ENCODE measurements around the gene CACNA1C. TPM values are rescaled to one million over a fixed set of nuclear protein-coding genes. Genes with fewer than 3 reads are reported as not detected.

CACNA1C gene
- total RNA-seq, 1 experiment from 2014 or later, result 3.7 TPM

GRCh38 chr12:2212537-2212936, 159.8 kb downstream of the CACNA1C start:
- Histone ChIP-seq H3K27me3 (replicated peaks; ENCODE audit: insufficient read depth, low read depth, low read length, poor library complexity) (no peaks in the 10 kb centered on the region), H3K4me1 (ENCODE audit: insufficient read depth, low read length, poor library complexity, severe bottlenecking) (no peaks in the 10 kb centered on the region), H3K36me3 (ENCODE audit: insufficient read depth, low read length, poor library complexity, severe bottlenecking) (no peaks in the 10 kb centered on the region), H3K4me3 (ENCODE audit: low read depth, low read length, poor library complexity, severe bottlenecking) (no peak overlapping the region), H3K27ac (ENCODE audit: low read depth, low read length, poor library complexity, severe bottlenecking) (no peak overlapping the region), H3K9me3 (ENCODE audit: low read depth, low read length, poor library complexity, severe bottlenecking) (no peaks in the 10 kb centered on the region)
- intact Hi-C loops (cut with micrococcal nuclease; ENCODE audit: unreplicated experiment), result no loop called here
- ChIA-PET CTCF (no interaction called here), POLR2A (ENCODE audit: low non-redundant PET) (no interaction called here)
- no peak for DNase-seq (ENCODE audit: low spot score)
- no TSS peak for BruUV-seq (replicated peaks)
- TF ChIP-seq EZH2 (IDR thresholded peaks at IDR 0.05; ENCODE audit: borderline replicate concordance, low read depth, low read length, poor library complexity, severe bottlenecking) (no peak), CTCF (conservative IDR thresholded peaks at IDR 0.05; ENCODE audit: low read depth, low read length) (no peak)

GRCh38 chr12:2212971-2213869, 160.4 kb downstream of the CACNA1C start:
- no peaks in the 10 kb centered on the region for H3K27me3 ChIP-seq (replicated peaks; ENCODE audit: insufficient read depth, low read depth, low read length, poor library complexity)
- no TSS peak for BruUV-seq (replicated peaks)
- no peak for DNase-seq (ENCODE audit: low spot score)
- no peak overlapping the region for H3K27ac ChIP-seq (ENCODE audit: low read depth, low read length, poor library complexity, severe bottlenecking)
- ChIA-PET CTCF (no interaction called here), POLR2A (ENCODE audit: low non-redundant PET) (no interaction called here)
- no peaks in the 10 kb centered on the region for H3K36me3 ChIP-seq (ENCODE audit: insufficient read depth, low read length, poor library complexity, severe bottlenecking)
- no peaks in the 10 kb centered on the region for H3K4me1 ChIP-seq (ENCODE audit: insufficient read depth, low read length, poor library complexity, severe bottlenecking)
- H3K9me3 ChIP-seq (ENCODE audit: low read depth, low read length, poor library complexity, severe bottlenecking), result no peaks in the 10 kb centered on the region
- TF ChIP-seq EZH2 (IDR thresholded peaks at IDR 0.05; ENCODE audit: borderline replicate concordance, low read depth, low read length, poor library complexity, severe bottlenecking) (no peak), CTCF (conservative IDR thresholded peaks at IDR 0.05; ENCODE audit: low read depth, low read length) (no peak)
- intact Hi-C loops (cut with micrococcal nuclease; ENCODE audit: unreplicated experiment), result no loop called here
- no peak overlapping the region for H3K4me3 ChIP-seq (ENCODE audit: low read depth, low read length, poor library complexity, severe bottlenecking)

DNA sequence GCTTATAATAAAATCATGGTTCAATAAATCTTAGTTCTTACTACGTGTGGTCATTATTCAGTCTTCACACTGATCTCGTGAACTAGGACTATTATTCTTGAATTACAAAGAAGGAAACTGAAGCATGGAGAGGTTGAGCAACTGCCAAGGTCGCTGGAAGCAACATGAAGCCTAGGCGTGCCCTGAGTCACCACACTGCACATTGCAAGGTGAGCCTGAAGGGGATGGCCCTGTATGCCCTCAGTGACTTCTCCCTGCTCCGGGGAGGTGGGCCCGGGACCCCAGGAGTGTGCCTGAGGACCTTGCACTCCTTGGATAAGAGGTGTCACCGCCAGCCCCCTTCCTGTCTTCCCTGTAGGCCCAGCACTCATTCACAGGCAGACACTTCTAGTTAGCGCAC, 161.6 kb downstream of the CACNA1C start:
- BruUV-seq (replicated peaks), result no TSS peak
- H3K27ac ChIP-seq (ENCODE audit: low read depth, low read length, poor library complexity, severe bottlenecking), result no peak overlapping the region
- intact Hi-C loops (cut with micrococcal nuclease; ENCODE audit: unreplicated experiment), result no loop called here
- POLR2A ChIA-PET (ENCODE audit: low non-redundant PET), result no interaction called here
- H3K36me3 ChIP-seq (ENCODE audit: insufficient read depth, low read length, poor library complexity, severe bottlenecking), result no peaks in the 10 kb centered on the region
- H3K27me3 ChIP-seq (replicated peaks; ENCODE audit: insufficient read depth, low read depth, low read length, poor library complexity), result no peaks in the 10 kb centered on the region
- no peaks in the 10 kb centered on the region for H3K4me1 ChIP-seq (ENCODE audit: insufficient read depth, low read length, poor library complexity, severe bottlenecking)
- CTCF ChIA-PET, result no interaction called here
- DNase-seq (ENCODE audit: low spot score), result no peak
- no peaks in the 10 kb centered on the region for H3K9me3 ChIP-seq (ENCODE audit: low read depth, low read length, poor library complexity, severe bottlenecking)
- no peak for TF ChIP-seq EZH2 (IDR thresholded peaks at IDR 0.05; ENCODE audit: borderline replicate concordance, low read depth, low read length, poor library complexity, severe bottlenecking)
- no peak for TF ChIP-seq CTCF (conservative IDR thresholded peaks at IDR 0.05; ENCODE audit: low read depth, low read length)
- no peak overlapping the region for H3K4me3 ChIP-seq (ENCODE audit: low read depth, low read length, poor library complexity, severe bottlenecking)

Measured in A673 (cell line).